HepG2 (cell line): ENCODE measurements around the gene DCDC1. TPM values are rescaled to one million over a fixed set of nuclear protein-coding genes. Genes with fewer than 3 reads are reported as not detected.

Experiments used
- ATAC-seq: fragments of 200-7000 bp; cut with Tn5 transposase; 3 replicates; pipeline ENCODE4 v1.9.1; 2020; ENCODE audit warnings: mild to moderate bottlenecking, moderate library complexity
- BruUV-seq: library from RNA; stranded (reverse); fragments of 400-500 nt; replicated peaks from 2 replicates; lab custom pipeline; 2021; lab: Mats Ljungman, UMichigan
- CTCF ChIA-PET: fragments of 300-600 bp; formaldehyde crosslinking; extraction: SDS; loops from one replicate; lab custom pipeline; 2021; ENCODE audit warnings: low total read pairs, inconsistent platforms, low intra/inter-chr PET ratio; lab: Yijun Ruan, JAX
- POLR2A ChIA-PET: fragments of 350-600 bp; sonication (Branson Sonifier 250); formaldehyde crosslinking; loops from one replicate; lab custom pipeline; 2020; ENCODE audit warnings: antibody characterized with exemption, inconsistent platforms; lab: Yijun Ruan, JAX
- DNase-seq: peaks from one replicate; pipeline ENCODE4 v3.0.0-alpha.2; 2015; ENCODE audit warnings: low spot score
- FAIRE-seq: peaks from 3 replicates; lab custom pipeline; 2011; peaks lifted over from hg19 to GRCh38; lab: Jason Lieb, UNC
- H2AFZ ChIP-seq: one replicate; pipeline ENCODE4 v1.6.1; 2011; ENCODE audit warnings: low read length, inconsistent platforms
- H3K27ac ChIP-seq: fragments of 300-600 bp; 3 replicates; pipeline ENCODE4 v1.8.0; 2011; ENCODE audit warnings: mixed run types, mild to moderate bottlenecking, mixed read lengths, low read length, inconsistent platforms; ENCODE audit not compliant: insufficient read depth; ENCODE audit errors: extremely low read length
- H3K27me3 ChIP-seq, 2 experiments: fragments of 200-600 bp in 1 of 2; 2 replicates in 1 of 2; 3 replicates in 1 of 2; pipeline versions ENCODE4 v1.6.0 to v1.8.0; 2011; ENCODE audit warnings: low read length in 2 of 2, mild to moderate bottlenecking in 2 of 2, moderate library complexity in 2 of 2, inconsistent platforms in 1 of 2; ENCODE audit not compliant: insufficient read depth in 2 of 2, control insufficient read depth in 1 of 2
- H3K36me3 ChIP-seq, 2 experiments: fragments of 200-600 bp in 1 of 2; replicated peaks in 1 of 2; 2 replicates in 1 of 2; 3 replicates in 1 of 2; pipeline versions ENCODE4 v1.5.1 to v1.8.0; 2011; ENCODE audit warnings: low read length in 2 of 2, inconsistent platforms in 1 of 2; ENCODE audit not compliant: insufficient read depth in 2 of 2, control insufficient read depth in 1 of 2
- H3K4me1 ChIP-seq: 2 replicates; pipeline ENCODE4 v1.5.1; 2012; ENCODE audit warnings: low read length, inconsistent platforms; ENCODE audit not compliant: insufficient read depth
- H3K4me2 ChIP-seq: 2 replicates; pipeline ENCODE4 v1.6.0; 2011; ENCODE audit warnings: low read depth, low read length, inconsistent platforms
- H3K4me3 ChIP-seq, 3 experiments: fragments of 200-600 bp in 1 of 3; sonication (generic), shearing (Covaris generic) in 1 of 3; replicated peaks in 1 of 3; 2 replicates each; pipeline ENCODE4 v1.5.1; 2011 to 2016; ENCODE audit warnings: low read length in 3 of 3, inconsistent platforms in 2 of 3, low read depth in 2 of 3, mild to moderate bottlenecking in 2 of 3, control low read depth in 1 of 3, mixed read lengths in 1 of 3; ENCODE audit not compliant: insufficient read depth in 1 of 3
- H3K79me2 ChIP-seq: one replicate; pipeline ENCODE4 v1.6.1; 2011; ENCODE audit warnings: low read length, inconsistent platforms; ENCODE audit not compliant: insufficient read depth
- H3K9ac ChIP-seq: 2 replicates; pipeline ENCODE4 v1.6.0; 2011; ENCODE audit warnings: mild to moderate bottlenecking, low read depth, low read length, inconsistent platforms; ENCODE audit not compliant: insufficient read depth
- H3K9me3 ChIP-seq: 2 replicates; pipeline ENCODE4 v1.5.1; 2012; ENCODE audit warnings: mild to moderate bottlenecking, low read length
- H4K20me1 ChIP-seq: 2 replicates; pipeline ENCODE4 v1.6.0; 2011; ENCODE audit warnings: inconsistent platforms, mild to moderate bottlenecking, low read length, moderate library complexity; ENCODE audit not compliant: insufficient read depth
- AHR ChIP-seq: IDR thresholded peaks from 2 replicates; pipeline ENCODE4 v1.6.1; 2018; ENCODE audit warnings: missing genetic modification reagents, missing compliant biosample characterization
- EP300 ChIP-seq, 3 experiments: sonication (generic) in 1 of 3; formaldehyde crosslinking in 1 of 3; IDR thresholded peaks; 2 replicates each; pipeline versions ENCODE4 v1.5.1 to v1.6.1; 2011 to 2020; ENCODE audit warnings: low read depth in 2 of 3, low read length in 2 of 3, borderline replicate concordance in 1 of 3, improper control_type of control experiment in 1 of 3, mild to moderate bottlenecking in 1 of 3, missing genetic modification reagents in 1 of 3, moderate library complexity in 1 of 3
- HNF4A ChIP-seq: sonication (generic); formaldehyde crosslinking; IDR thresholded peaks from 2 replicates; pipeline ENCODE4 v1.4.0; 2020; ENCODE audit warnings: missing genetic modification reagents
- KLF11 ChIP-seq: IDR thresholded peaks from 2 replicates; pipeline ENCODE4 v1.6.1; 2016; ENCODE audit warnings: missing compliant biosample characterization
- MIER2 ChIP-seq: IDR thresholded peaks from 2 replicates; pipeline ENCODE4 v1.6.1; 2016; ENCODE audit warnings: missing biosample characterization, missing genetic modification reagents
- NR2F6 ChIP-seq, 2 experiments: IDR thresholded peaks; 2 replicates each; pipeline ENCODE4 v1.6.1; 2016; ENCODE audit warnings: antibody characterized with exemption in 1 of 2, mild to moderate bottlenecking in 1 of 2
- RCOR2 ChIP-seq: IDR thresholded peaks from 2 replicates; pipeline ENCODE4 v1.6.1; 2016; ENCODE audit warnings: missing biosample characterization, missing genetic modification reagents
- ZNF431 ChIP-seq: sonication (generic); formaldehyde crosslinking; IDR thresholded peaks from 2 replicates; pipeline ENCODE4 v1.9.0; 2022; ENCODE audit warnings: missing genetic modification reagents, low read depth, mild to moderate bottlenecking, borderline replicate concordance
- ZNF607 ChIP-seq: sonication (generic); formaldehyde crosslinking; IDR thresholded peaks from 2 replicates; pipeline ENCODE4 v1.5.1; 2020; ENCODE audit warnings: missing genetic modification reagents, mild to moderate bottlenecking, borderline replicate concordance
- WGBS: methylation state at CpG from one replicate; pipeline ENCODE4 v1.1.6; 2017; ENCODE audit warnings: low lambda C conversion rate; 5-methylcytosine and 5-hydroxymethylcytosine counted together
- in situ Hi-C: cut with HindIII; loops from 2 replicates; pipeline ENCODE4 v1.10.0; 2017; ENCODE audit warnings: low pct_unique_long_range_greater_than_20kb; ENCODE audit not compliant: extremely low pct_ligation_motif_present
- intact Hi-C: fragments of 100-400 bp; cut with micrococcal nuclease; formaldehyde crosslinking; loops from one replicate; pipeline ENCODE4 v1.10.0; 2022; ENCODE audit not compliant: unreplicated experiment
- polyA plus RNA-seq, 8 experiments: library from polyadenylated mRNA; depleted of rRNA in 3 of 8; stranded (reverse) in 7 of 8; unstranded in 1 of 8; fragments of >200 nt; fragmentation: Illumina TruSeq in 4 of 8; extraction: Trizol in 4 of 8; gene quantifications; 2 replicates each; pipeline versions ENCODE4 v1.2.1 to v1.2.3, GENCODE V29; 2011 to 2016; ENCODE audit warnings: low read depth in 4 of 8, missing spikeins in 1 of 8, mixed read lengths in 1 of 8; ENCODE audit not compliant: insufficient read depth in 1 of 8
- total RNA-seq, 5 experiments: library from RNA; depleted of rRNA; stranded (reverse); fragments of >200 nt; fragmentation: Illumina TruSeq; extraction: Trizol; gene quantifications; 2 replicates each; pipeline ENCODE4 v1.2.3, GENCODE V29; 2016; ENCODE audit warnings: low read depth in 1 of 5
- TF ChIP-seq, protein P1 (sequence below): sonication (generic); formaldehyde crosslinking; IDR thresholded peaks from 2 replicates; pipeline ENCODE4 v1.4.0; 2020; ENCODE audit warnings: low read depth, missing genetic modification reagents
- TF ChIP-seq, protein P2 (sequence below): sonication (generic); formaldehyde crosslinking; IDR thresholded peaks from 2 replicates; pipeline ENCODE4 v1.4.0; 2020; ENCODE audit warnings: missing genetic modification reagents
- TF ChIP-seq, protein P3 (sequence below): sonication (generic); formaldehyde crosslinking; IDR thresholded peaks from 2 replicates; pipeline ENCODE4 v1.9.0; 2022; ENCODE audit warnings: low read depth, missing genetic modification reagents
- TF ChIP-seq, protein P4 (sequence below): sonication (generic); formaldehyde crosslinking; IDR thresholded peaks from 2 replicates; pipeline ENCODE4 v1.4.0; 2020; ENCODE audit warnings: missing genetic modification reagents, borderline replicate concordance

Gene DCDC1
- total and polyA plus RNA-seq, 2 of the 13 experiments (the other 11 are each of a cell fraction or from before 2014, with no cell fraction given), result 0.12 to 0.27 TPM

DNA sequence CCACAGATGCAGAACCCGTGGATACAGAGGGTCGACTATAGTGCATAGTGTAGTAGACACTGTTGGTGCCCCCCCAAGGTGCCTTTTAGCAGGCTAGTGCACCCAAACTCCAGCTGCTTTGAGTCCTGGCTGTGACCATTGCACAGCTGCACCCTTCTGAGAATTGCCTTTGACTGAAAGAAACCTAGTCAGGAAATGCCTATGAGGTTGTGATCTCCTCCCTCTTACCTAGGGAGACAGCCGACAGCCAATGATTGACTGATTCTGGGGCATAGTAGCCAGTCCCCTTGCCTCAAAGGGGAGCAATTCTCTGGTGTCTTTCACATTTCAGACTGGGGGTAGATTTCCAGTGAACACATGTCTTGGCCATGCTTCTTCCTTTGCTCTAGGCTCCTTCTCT lies 74.2 kb downstream of the DCDC1 start:
- no peak for FAIRE-seq
- H4K20me1 ChIP-seq, result no peaks in the 10 kb centered on the region
- intact Hi-C loops, result no loop called here
- no peak for TF ChIP-seq AHR (CRISPR knock-in tag)
- no peak for TF ChIP-seq RCOR2 (CRISPR knock-in tag)
- TF ChIP-seq NR2F6 (IDR thresholded peaks at IDR 0.05), result no peak
- no peak for TF ChIP-seq NR2F6 (CRISPR knock-in tag; IDR thresholded peaks at IDR 0.05)
- no peak for TF ChIP-seq MIER2 (CRISPR knock-in tag)
- TF ChIP-seq KLF11 (CRISPR knock-in tag), result no peak
- no peak for TF ChIP-seq HNF4A (CRISPR knock-in tag)
- TF ChIP-seq, protein P1, sequence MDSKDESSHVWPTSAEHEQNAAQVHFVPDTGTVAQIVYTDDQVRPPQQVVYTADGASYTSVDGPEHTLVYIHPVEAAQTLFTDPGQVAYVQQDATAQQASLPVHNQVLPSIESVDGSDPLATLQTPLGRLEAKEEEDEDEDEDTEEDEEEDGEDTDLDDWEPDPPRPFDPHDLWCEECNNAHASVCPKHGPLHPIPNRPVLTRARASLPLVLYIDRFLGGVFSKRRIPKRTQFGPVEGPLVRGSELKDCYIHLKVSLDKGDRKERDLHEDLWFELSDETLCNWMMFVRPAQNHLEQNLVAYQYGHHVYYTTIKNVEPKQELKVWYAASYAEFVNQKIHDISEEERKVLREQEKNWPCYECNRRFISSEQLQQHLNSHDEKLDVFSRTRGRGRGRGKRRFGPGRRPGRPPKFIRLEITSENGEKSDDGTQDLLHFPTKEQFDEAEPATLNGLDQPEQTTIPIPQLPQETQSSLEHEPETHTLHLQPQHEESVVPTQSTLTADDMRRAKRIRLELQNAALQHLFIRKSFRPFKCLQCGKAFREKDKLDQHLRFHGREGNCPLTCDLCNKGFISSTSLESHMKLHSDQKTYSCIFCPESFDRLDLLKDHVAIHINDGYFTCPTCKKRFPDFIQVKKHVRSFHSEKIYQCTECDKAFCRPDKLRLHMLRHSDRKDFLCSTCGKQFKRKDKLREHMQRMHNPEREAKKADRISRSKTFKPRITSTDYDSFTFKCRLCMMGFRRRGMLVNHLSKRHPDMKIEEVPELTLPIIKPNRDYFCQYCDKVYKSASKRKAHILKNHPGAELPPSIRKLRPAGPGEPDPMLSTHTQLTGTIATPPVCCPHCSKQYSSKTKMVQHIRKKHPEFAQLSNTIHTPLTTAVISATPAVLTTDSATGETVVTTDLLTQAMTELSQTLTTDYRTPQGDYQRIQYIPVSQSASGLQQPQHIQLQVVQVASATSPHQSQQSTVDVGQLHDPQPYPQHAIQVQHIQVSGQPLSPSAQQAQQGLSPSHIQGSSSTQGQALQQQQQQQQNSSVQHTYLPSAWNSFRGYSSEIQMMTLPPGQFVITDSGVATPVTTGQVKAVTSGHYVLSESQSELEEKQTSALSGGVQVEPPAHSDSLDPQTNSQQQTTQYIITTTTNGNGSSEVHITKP (CRISPR knock-in tag), result no peak
- no peak for TF ChIP-seq EP300 (IDR thresholded peaks at IDR 0.05; ENCODE audit: low read depth in 2 of 2, low read length in 2 of 2)
- TF ChIP-seq EP300 (CRISPR knock-in tag; IDR thresholded peaks at IDR 0.05; ENCODE audit: borderline replicate concordance), result no peak
- TF ChIP-seq ZNF431, result no peak
- TF ChIP-seq ZNF607, result no peak
- TF ChIP-seq, protein P2, sequence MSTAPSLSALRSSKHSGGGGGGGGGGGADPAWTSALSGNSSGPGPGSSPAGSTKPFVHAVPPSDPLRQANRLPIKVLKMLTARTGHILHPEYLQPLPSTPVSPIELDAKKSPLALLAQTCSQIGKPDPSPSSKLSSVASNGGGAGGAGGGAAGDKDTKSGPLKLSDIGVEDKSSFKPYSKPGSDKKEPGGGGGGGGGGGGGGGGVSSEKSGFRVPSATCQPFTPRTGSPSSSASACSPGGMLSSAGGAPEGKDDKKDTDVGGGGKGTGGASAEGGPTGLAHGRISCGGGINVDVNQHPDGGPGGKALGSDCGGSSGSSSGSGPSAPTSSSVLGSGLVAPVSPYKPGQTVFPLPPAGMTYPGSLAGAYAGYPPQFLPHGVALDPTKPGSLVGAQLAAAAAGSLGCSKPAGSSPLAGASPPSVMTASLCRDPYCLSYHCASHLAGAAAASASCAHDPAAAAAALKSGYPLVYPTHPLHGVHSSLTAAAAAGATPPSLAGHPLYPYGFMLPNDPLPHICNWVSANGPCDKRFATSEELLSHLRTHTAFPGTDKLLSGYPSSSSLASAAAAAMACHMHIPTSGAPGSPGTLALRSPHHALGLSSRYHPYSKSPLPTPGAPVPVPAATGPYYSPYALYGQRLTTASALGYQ (CRISPR knock-in tag), result no peak
- TF ChIP-seq, protein P3, sequence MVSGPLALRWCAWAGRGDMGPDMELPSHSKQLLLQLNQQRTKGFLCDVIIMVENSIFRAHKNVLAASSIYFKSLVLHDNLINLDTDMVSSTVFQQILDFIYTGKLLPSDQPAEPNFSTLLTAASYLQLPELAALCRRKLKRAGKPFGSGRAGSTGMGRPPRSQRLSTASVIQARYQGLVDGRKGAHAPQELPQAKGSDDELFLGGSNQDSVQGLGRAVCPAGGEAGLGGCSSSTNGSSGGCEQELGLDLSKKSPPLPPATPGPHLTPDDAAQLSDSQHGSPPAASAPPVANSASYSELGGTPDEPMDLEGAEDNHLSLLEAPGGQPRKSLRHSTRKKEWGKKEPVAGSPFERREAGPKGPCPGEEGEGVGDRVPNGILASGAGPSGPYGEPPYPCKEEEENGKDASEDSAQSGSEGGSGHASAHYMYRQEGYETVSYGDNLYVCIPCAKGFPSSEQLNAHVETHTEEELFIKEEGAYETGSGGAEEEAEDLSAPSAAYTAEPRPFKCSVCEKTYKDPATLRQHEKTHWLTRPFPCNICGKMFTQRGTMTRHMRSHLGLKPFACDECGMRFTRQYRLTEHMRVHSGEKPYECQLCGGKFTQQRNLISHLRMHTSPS (CRISPR knock-in tag), result no peak
- TF ChIP-seq, protein P4, sequence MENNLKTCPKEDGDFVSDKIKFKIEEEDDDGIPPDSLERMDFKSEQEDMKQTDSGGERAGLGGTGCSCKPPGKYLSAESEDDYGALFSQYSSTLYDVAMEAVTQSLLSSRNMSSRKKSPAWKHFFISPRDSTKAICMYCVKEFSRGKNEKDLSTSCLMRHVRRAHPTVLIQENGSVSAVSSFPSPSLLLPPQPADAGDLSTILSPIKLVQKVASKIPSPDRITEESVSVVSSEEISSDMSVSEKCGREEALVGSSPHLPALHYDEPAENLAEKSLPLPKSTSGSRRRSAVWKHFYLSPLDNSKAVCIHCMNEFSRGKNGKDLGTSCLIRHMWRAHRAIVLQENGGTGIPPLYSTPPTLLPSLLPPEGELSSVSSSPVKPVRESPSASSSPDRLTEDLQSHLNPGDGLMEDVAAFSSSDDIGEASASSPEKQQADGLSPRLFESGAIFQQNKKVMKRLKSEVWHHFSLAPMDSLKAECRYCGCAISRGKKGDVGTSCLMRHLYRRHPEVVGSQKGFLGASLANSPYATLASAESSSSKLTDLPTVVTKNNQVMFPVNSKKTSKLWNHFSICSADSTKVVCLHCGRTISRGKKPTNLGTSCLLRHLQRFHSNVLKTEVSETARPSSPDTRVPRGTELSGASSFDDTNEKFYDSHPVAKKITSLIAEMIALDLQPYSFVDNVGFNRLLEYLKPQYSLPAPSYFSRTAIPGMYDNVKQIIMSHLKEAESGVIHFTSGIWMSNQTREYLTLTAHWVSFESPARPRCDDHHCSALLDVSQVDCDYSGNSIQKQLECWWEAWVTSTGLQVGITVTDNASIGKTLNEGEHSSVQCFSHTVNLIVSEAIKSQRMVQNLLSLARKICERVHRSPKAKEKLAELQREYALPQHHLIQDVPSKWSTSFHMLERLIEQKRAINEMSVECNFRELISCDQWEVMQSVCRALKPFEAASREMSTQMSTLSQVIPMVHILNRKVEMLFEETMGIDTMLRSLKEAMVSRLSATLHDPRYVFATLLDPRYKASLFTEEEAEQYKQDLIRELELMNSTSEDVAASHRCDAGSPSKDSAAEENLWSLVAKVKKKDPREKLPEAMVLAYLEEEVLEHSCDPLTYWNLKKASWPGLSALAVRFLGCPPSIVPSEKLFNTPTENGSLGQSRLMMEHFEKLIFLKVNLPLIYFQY, result no peak

More for the DNA sequence above, 74.2 kb downstream of the DCDC1 start:
- H3K27me3 ChIP-seq, result no peaks in the 10 kb centered on the region
- H2AFZ ChIP-seq, result no peak overlapping the region
- no peak overlapping the region for H3K4me3 ChIP-seq
- ATAC-seq (no peak), DNase-seq (no peak)
- no peaks in the 10 kb centered on the region for H3K9me3 ChIP-seq
- BruUV-seq, result no TSS peak
- 0% methylated on average over 3 of the region's 3 CpGs for WGBS
- H3K27ac ChIP-seq, result no peak overlapping the region
- H3K9ac ChIP-seq, result no peak overlapping the region
- H3K36me3 ChIP-seq, result no peaks in the 10 kb centered on the region
- no peaks in the 10 kb centered on the region for H3K79me2 ChIP-seq
- no peak overlapping the region for H3K4me2 ChIP-seq
- H3K4me1 ChIP-seq, result no peaks in the 10 kb centered on the region
- ChIA-PET POLR2A (no interaction called here), CTCF (no interaction called here)
- in situ Hi-C loops, result no loop called here
